HepG2 (cell line): ENCODE results near the gene STAP2. TPM values are rescaled to one million over a fixed set of nuclear protein-coding genes. Genes with fewer than 3 reads are reported as not detected.

Source experiments
- AGO1 ChIP-seq: fragments of 200-400 bp; formaldehyde crosslinking; IDR thresholded peaks from 2 replicates; pipeline ENCODE4 v1.6.1; 2017; ENCODE audit warnings: mild to moderate bottlenecking, low read depth, low read length, moderate library complexity; ENCODE audit not compliant: poor library complexity, severe bottlenecking
- DMAP1 ChIP-seq: IDR thresholded peaks from 2 replicates; pipeline ENCODE4 v1.6.1; 2016
- JARID2 ChIP-seq: sonication (generic); formaldehyde crosslinking; IDR thresholded peaks from 2 replicates; pipeline ENCODE4 v1.8.1; 2023; ENCODE audit warnings: missing genetic modification reagents, inconsistent platforms; ENCODE audit not compliant: insufficient replicate concordance
- MLLT10 ChIP-seq: sonication (generic); formaldehyde crosslinking; IDR thresholded peaks from 2 replicates; pipeline ENCODE4 v1.4.0; 2020; ENCODE audit warnings: missing genetic modification reagents
- RXRA ChIP-seq: sonication (generic); formaldehyde crosslinking; IDR thresholded peaks from 2 replicates; pipeline ENCODE4 v1.5.1; 2020; ENCODE audit warnings: missing genetic modification reagents
- RXRB ChIP-seq: IDR thresholded peaks from 2 replicates; pipeline ENCODE4 v1.6.1; 2016; ENCODE audit warnings: borderline replicate concordance, missing genetic modification reagents, missing compliant biosample characterization
- TOPORS ChIP-seq: sonication (generic); formaldehyde crosslinking; IDR thresholded peaks from 2 replicates; pipeline ENCODE4 v1.8.0; 2023; ENCODE audit warnings: mild to moderate bottlenecking, missing genetic modification reagents
- ZFY ChIP-seq: sonication (generic); formaldehyde crosslinking; IDR thresholded peaks from 2 replicates; pipeline ENCODE4 v1.4.0; 2020; ENCODE audit warnings: missing genetic modification reagents
- polyA plus RNA-seq, 8 experiments: library from polyadenylated mRNA; depleted of rRNA in 3 of 8; stranded (reverse) in 7 of 8; unstranded in 1 of 8; fragments of >200 nt; fragmentation: Illumina TruSeq in 4 of 8; extraction: Trizol in 4 of 8; gene quantifications; 2 replicates each; pipeline versions ENCODE4 v1.2.1 to v1.2.3, GENCODE V29; 2011 to 2016; ENCODE audit warnings: low read depth in 4 of 8, missing spikeins in 1 of 8, mixed read lengths in 1 of 8; ENCODE audit not compliant: insufficient read depth in 1 of 8
- total RNA-seq, 5 experiments: library from RNA; depleted of rRNA; stranded (reverse); fragments of >200 nt; fragmentation: Illumina TruSeq; extraction: Trizol; gene quantifications; 2 replicates each; pipeline ENCODE4 v1.2.3, GENCODE V29; 2016; ENCODE audit warnings: low read depth in 1 of 5
- TF ChIP-seq, protein P1 (sequence below): sonication (generic); formaldehyde crosslinking; IDR thresholded peaks from 2 replicates; pipeline ENCODE4 v1.5.1; 2020; ENCODE audit warnings: mild to moderate bottlenecking, missing genetic modification reagents
- TF ChIP-seq, protein P2 (sequence below): sonication (generic); formaldehyde crosslinking; IDR thresholded peaks from 2 replicates; pipeline ENCODE4 v1.5.0; 2020; ENCODE audit warnings: mild to moderate bottlenecking, missing genetic modification reagents, borderline replicate concordance
- TF ChIP-seq, protein P3 (sequence below): sonication (generic); formaldehyde crosslinking; IDR thresholded peaks from 2 replicates; pipeline ENCODE4 v1.4.0; 2020; ENCODE audit warnings: low read depth, mild to moderate bottlenecking, missing genetic modification reagents
- TF ChIP-seq, protein P4 (sequence below): sonication (generic); formaldehyde crosslinking; IDR thresholded peaks from 2 replicates; pipeline ENCODE4 v1.4.0; 2020; ENCODE audit warnings: missing genetic modification reagents

The STAP2 gene
- total and polyA plus RNA-seq, 2 of the 13 experiments (the other 11 are each of a cell fraction or from before 2014, with no cell fraction given) = 39.0 to 43.7 TPM

DNA sequence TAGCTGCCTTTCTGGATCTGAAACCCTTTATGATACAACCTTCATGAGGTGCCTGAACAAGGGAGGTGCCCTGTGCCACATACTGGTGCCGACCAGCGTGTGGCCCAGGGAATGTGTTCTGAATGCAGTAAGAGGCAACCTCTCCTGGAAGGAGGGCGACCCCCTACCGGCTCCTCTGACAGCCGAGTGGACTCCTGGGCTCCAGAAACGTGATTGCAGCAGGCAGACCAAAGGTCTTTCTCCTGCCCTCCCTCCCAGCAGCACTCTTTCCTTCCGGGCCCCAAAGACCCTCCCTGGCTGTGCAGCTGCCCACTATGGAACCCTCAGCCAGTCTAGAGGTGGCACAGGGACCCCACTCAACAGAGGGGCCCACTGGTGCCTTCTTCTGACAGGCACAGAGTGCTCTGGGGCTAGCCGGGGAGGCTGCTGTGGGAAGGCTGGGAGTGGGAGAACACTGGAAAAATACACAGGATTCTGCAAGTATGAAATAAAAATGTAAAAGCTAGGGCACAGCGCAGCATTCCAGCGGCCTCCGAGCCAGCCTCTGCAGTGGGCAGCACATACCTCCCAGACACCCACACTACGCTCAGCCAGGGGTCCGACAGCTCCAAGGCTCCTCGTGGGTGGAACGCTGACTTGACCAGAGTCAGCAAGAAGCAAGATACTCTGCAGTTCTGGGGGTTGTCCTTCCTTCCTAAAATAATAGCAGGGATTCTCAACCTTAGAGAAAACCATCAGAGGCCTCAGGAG is 46.8 kb upstream of the STAP2 start (continued):
- TF ChIP-seq, protein P1, sequence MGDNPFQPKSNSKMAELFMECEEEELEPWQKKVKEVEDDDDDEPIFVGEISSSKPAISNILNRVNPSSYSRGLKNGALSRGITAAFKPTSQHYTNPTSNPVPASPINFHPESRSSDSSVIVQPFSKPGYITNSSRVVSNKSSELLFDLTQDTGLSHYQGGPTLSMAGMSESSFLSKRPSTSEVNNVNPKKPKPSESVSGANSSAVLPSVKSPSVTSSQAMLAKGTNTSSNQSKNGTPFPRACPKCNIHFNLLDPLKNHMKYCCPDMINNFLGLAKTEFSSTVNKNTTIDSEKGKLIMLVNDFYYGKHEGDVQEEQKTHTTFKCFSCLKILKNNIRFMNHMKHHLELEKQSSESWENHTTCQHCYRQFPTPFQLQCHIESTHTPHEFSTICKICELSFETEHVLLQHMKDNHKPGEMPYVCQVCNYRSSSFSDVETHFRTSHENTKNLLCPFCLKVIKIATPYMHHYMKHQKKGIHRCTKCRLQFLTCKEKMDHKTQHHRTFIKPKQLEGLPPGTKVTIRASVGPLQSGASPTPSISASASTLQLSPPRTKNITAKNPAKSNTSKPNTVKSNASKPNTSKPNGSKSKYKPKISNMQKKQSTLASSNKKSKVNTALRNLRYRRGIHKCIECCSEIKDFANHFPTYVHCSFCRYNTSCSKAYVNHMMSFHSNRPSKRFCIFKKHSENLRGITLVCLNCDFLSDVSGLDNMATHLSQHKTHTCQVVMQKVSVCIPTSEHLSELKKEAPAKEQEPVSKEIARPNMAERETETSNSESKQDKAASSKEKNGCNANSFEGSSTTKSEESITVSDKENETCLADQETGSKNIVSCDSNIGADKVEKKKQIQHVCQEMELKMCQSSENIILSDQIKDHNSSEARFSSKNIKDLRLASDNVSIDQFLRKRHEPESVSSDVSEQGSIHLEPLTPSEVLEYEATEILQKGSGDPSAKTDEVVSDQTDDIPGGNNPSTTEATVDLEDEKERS (CRISPR knock-in tag) = no peak
- TF ChIP-seq, protein P2, sequence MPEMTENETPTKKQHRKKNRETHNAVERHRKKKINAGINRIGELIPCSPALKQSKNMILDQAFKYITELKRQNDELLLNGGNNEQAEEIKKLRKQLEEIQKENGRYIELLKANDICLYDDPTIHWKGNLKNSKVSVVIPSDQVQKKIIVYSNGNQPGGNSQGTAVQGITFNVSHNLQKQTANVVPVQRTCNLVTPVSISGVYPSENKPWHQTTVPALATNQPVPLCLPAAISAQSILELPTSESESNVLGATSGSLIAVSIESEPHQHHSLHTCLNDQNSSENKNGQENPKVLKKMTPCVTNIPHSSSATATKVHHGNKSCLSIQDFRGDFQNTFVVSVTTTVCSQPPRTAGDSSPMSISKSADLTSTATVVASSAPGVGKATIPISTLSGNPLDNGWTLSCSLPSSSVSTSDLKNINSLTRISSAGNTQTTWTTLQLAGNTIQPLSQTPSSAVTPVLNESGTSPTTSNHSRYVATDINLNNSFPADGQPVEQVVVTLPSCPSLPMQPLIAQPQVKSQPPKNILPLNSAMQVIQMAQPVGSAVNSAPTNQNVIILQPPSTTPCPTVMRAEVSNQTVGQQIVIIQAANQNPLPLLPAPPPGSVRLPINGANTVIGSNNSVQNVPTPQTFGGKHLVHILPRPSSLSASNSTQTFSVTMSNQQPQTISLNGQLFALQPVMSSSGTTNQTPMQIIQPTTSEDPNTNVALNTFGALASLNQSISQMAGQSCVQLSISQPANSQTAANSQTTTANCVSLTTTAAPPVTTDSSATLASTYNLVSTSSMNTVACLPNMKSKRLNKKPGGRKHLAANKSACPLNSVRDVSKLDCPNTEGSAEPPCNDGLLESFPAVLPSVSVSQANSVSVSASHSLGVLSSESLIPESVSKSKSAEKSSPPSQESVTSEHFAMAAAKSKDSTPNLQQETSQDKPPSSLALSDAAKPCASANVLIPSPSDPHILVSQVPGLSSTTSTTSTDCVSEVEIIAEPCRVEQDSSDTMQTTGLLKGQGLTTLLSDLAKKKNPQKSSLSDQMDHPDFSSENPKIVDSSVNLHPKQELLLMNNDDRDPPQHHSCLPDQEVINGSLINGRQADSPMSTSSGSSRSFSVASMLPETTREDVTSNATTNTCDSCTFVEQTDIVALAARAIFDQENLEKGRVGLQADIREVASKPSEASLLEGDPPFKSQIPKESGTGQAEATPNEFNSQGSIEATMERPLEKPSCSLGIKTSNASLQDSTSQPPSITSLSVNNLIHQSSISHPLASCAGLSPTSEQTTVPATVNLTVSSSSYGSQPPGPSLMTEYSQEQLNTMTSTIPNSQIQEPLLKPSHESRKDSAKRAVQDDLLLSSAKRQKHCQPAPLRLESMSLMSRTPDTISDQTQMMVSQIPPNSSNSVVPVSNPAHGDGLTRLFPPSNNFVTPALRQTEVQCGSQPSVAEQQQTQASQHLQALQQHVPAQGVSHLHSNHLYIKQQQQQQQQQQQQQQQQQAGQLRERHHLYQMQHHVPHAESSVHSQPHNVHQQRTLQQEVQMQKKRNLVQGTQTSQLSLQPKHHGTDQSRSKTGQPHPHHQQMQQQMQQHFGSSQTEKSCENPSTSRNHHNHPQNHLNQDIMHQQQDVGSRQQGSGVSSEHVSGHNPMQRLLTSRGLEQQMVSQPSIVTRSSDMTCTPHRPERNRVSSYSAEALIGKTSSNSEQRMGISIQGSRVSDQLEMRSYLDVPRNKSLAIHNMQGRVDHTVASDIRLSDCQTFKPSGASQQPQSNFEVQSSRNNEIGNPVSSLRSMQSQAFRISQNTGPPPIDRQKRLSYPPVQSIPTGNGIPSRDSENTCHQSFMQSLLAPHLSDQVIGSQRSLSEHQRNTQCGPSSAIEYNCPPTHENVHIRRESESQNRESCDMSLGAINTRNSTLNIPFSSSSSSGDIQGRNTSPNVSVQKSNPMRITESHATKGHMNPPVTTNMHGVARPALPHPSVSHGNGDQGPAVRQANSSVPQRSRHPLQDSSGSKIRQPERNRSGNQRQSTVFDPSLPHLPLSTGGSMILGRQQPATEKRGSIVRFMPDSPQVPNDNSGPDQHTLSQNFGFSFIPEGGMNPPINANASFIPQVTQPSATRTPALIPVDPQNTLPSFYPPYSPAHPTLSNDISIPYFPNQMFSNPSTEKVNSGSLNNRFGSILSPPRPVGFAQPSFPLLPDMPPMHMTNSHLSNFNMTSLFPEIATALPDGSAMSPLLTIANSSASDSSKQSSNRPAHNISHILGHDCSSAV (CRISPR knock-in tag) = no peak
- TF ChIP-seq JARID2 = no peak
- TF ChIP-seq, protein P3, sequence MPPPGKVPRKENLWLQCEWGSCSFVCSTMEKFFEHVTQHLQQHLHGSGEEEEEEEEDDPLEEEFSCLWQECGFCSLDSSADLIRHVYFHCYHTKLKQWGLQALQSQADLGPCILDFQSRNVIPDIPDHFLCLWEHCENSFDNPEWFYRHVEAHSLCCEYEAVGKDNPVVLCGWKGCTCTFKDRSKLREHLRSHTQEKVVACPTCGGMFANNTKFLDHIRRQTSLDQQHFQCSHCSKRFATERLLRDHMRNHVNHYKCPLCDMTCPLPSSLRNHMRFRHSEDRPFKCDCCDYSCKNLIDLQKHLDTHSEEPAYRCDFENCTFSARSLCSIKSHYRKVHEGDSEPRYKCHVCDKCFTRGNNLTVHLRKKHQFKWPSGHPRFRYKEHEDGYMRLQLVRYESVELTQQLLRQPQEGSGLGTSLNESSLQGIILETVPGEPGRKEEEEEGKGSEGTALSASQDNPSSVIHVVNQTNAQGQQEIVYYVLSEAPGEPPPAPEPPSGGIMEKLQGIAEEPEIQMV = no peak
- no peak for TF ChIP-seq ZFY
- TF ChIP-seq, protein P4, sequence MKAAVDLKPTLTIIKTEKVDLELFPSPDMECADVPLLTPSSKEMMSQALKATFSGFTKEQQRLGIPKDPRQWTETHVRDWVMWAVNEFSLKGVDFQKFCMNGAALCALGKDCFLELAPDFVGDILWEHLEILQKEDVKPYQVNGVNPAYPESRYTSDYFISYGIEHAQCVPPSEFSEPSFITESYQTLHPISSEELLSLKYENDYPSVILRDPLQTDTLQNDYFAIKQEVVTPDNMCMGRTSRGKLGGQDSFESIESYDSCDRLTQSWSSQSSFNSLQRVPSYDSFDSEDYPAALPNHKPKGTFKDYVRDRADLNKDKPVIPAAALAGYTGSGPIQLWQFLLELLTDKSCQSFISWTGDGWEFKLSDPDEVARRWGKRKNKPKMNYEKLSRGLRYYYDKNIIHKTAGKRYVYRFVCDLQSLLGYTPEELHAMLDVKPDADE (CRISPR knock-in tag) = no peak
- TF ChIP-seq RXRB (CRISPR knock-in tag) = no peak
- no peak for TF ChIP-seq AGO1
- TF ChIP-seq DMAP1 (CRISPR knock-in tag) = no peak
- no peak for TF ChIP-seq TOPORS (CRISPR knock-in tag)
- TF ChIP-seq MLLT10 (CRISPR knock-in tag) = no peak
- TF ChIP-seq RXRA = no peak
